ENCODE measurements around the gene BANP. TPM values are rescaled to one million over a fixed set of nuclear protein-coding genes. Genes with fewer than 3 reads are reported as not detected.
"Not testable (repeated sequence)": the region's sequence is repeated elsewhere in the genome, so short reads cannot be mapped to it uniquely, and the experiment has no call there.

BANP gene
- total RNA-seq, 1 donor from 2014 or later, result 40.8 TPM

- intact Hi-C loops (cut with micrococcal nuclease); DNase-seq (ENCODE audit: low spot score); H3K27ac Mint-ChIP-seq; H3K4me3 Mint-ChIP-seq (ENCODE audit: low read depth); H3K27me3 Mint-ChIP-seq (ENCODE audit: low read depth); H3K4me1 Mint-ChIP-seq (ENCODE audit: low read depth); H3K36me3 Mint-ChIP-seq (ENCODE audit: low read depth): not testable (repeated sequence)
- H3K9me3 Mint-ChIP-seq, result peaks cover 18% of the 10 kb centered on the region
These were observed 149.8 kb downstream of the BANP start for GRCh38 chr16:88100801-88101622.

- H3K9me3 Mint-ChIP-seq, result peaks cover 15% of the 10 kb centered on the region
- H3K27me3 Mint-ChIP-seq (ENCODE audit: low read depth); H3K27ac Mint-ChIP-seq; H3K4me3 Mint-ChIP-seq (ENCODE audit: low read depth); DNase-seq (ENCODE audit: low spot score); H3K36me3 Mint-ChIP-seq (ENCODE audit: low read depth); intact Hi-C loops (cut with micrococcal nuclease); H3K4me1 Mint-ChIP-seq (ENCODE audit: low read depth): not testable (repeated sequence)
These were observed 150.4 kb downstream of the BANP start for GRCh38 chr16:88101623-88102105.

- intact Hi-C loops (cut with micrococcal nuclease), result no loop called here
- Mint-ChIP-seq H3K27ac (no peak overlapping the region), H3K4me1 (ENCODE audit: low read depth) (no peaks in the 10 kb centered on the region), H3K27me3 (ENCODE audit: low read depth) (peaks cover 3% of the 10 kb centered on the region), H3K36me3 (ENCODE audit: low read depth) (no peaks in the 10 kb centered on the region), H3K4me3 (ENCODE audit: low read depth) (no peak overlapping the region), H3K9me3 (peaks cover 13% of the 10 kb centered on the region)
- DNase-seq (ENCODE audit: low spot score), result no peak
These were observed 151.4 kb downstream of the BANP start for GRCh38 chr16:88102597-88102996.

- H3K9me3 Mint-ChIP-seq, result peaks cover 8% of the 10 kb centered on the region
- H3K4me1 Mint-ChIP-seq (ENCODE audit: low read depth), result no peaks in the 10 kb centered on the region
- peaks cover 3% of the 10 kb centered on the region for H3K27me3 Mint-ChIP-seq (ENCODE audit: low read depth)
- H3K27ac Mint-ChIP-seq, result no peak overlapping the region
- intact Hi-C loops (cut with micrococcal nuclease), result no loop called here
- no peak for DNase-seq (ENCODE audit: low spot score)
- H3K4me3 Mint-ChIP-seq (ENCODE audit: low read depth), result no peak overlapping the region
- no peaks in the 10 kb centered on the region for H3K36me3 Mint-ChIP-seq (ENCODE audit: low read depth)
These were observed 151.8 kb downstream of the BANP start for GRCh38 chr16:88103011-88103410.

- Mint-ChIP-seq H3K9me3 (peaks cover 3% of the 10 kb centered on the region), H3K27ac (no peak overlapping the region), H3K36me3 (ENCODE audit: low read depth) (no peaks in the 10 kb centered on the region), H3K4me1 (ENCODE audit: low read depth) (no peaks in the 10 kb centered on the region), H3K27me3 (ENCODE audit: low read depth) (peaks cover 3% of the 10 kb centered on the region), H3K4me3 (ENCODE audit: low read depth) (no peak overlapping the region)
- DNase-seq (ENCODE audit: low spot score), result no peak
- intact Hi-C loops (cut with micrococcal nuclease), result no loop called here
These were observed 152.5 kb downstream of the BANP start for GRCh38 chr16:88103581-88104188.

- H3K4me1 Mint-ChIP-seq (ENCODE audit: low read depth); H3K36me3 Mint-ChIP-seq (ENCODE audit: low read depth); H3K27ac Mint-ChIP-seq; intact Hi-C loops (cut with micrococcal nuclease); DNase-seq (ENCODE audit: low spot score); H3K27me3 Mint-ChIP-seq (ENCODE audit: low read depth); H3K4me3 Mint-ChIP-seq (ENCODE audit: low read depth); H3K9me3 Mint-ChIP-seq: not testable (repeated sequence)
These were observed 153.1 kb downstream of the BANP start for GRCh38 chr16:88104363-88104762.

GRCh38 chr16:88105574-88106140, 154.4 kb downstream of the BANP start:
- H3K36me3 Mint-ChIP-seq (ENCODE audit: low read depth); H3K4me1 Mint-ChIP-seq (ENCODE audit: low read depth); DNase-seq (ENCODE audit: low spot score); H3K9me3 Mint-ChIP-seq; intact Hi-C loops (cut with micrococcal nuclease); H3K27ac Mint-ChIP-seq; H3K4me3 Mint-ChIP-seq (ENCODE audit: low read depth); H3K27me3 Mint-ChIP-seq (ENCODE audit: low read depth): not testable (repeated sequence)

- H3K4me3 Mint-ChIP-seq (ENCODE audit: low read depth); DNase-seq (ENCODE audit: low spot score); intact Hi-C loops (cut with micrococcal nuclease): not testable (repeated sequence)
These were observed 155.3 kb downstream of the BANP start for GRCh38 chr16:88106566-88106965.

GRCh38 chr16:88108762-88109161, 157.5 kb downstream of the BANP start:
- no peak for DNase-seq (ENCODE audit: low spot score)
- Mint-ChIP-seq H3K4me1 (ENCODE audit: low read depth) (no peaks in the 10 kb centered on the region), H3K27ac (no peak overlapping the region), H3K4me3 (ENCODE audit: low read depth) (no peak overlapping the region), H3K27me3 (ENCODE audit: low read depth) (no peaks in the 10 kb centered on the region), H3K9me3 (no peaks in the 10 kb centered on the region), H3K36me3 (ENCODE audit: low read depth) (no peaks in the 10 kb centered on the region)
- intact Hi-C loops (cut with micrococcal nuclease), result no loop called here

More at GRCh38 chr16:88106566-88106965, 155.3 kb downstream of the BANP start:
- not testable (repeated sequence) for H3K9me3 Mint-ChIP-seq; H3K4me1 Mint-ChIP-seq (ENCODE audit: low read depth); H3K36me3 Mint-ChIP-seq (ENCODE audit: low read depth); H3K27ac Mint-ChIP-seq; H3K27me3 Mint-ChIP-seq (ENCODE audit: low read depth)

- DNase-seq (ENCODE audit: low spot score); H3K4me3 Mint-ChIP-seq (ENCODE audit: low read depth); H3K27ac Mint-ChIP-seq; intact Hi-C loops (cut with micrococcal nuclease); H3K36me3 Mint-ChIP-seq (ENCODE audit: low read depth); H3K4me1 Mint-ChIP-seq (ENCODE audit: low read depth); H3K9me3 Mint-ChIP-seq; H3K27me3 Mint-ChIP-seq (ENCODE audit: low read depth): not testable (repeated sequence)
These were observed 158.7 kb downstream of the BANP start for GRCh38 chr16:88109726-88110621.

- H3K27ac Mint-ChIP-seq; H3K36me3 Mint-ChIP-seq (ENCODE audit: low read depth); DNase-seq (ENCODE audit: low spot score); H3K27me3 Mint-ChIP-seq (ENCODE audit: low read depth); H3K9me3 Mint-ChIP-seq; H3K4me1 Mint-ChIP-seq (ENCODE audit: low read depth); intact Hi-C loops (cut with micrococcal nuclease); H3K4me3 Mint-ChIP-seq (ENCODE audit: low read depth): not testable (repeated sequence)
These were observed 159.8 kb downstream of the BANP start for GRCh38 chr16:88110875-88111494.

GRCh38 chr16:88111976-88112375, 160.7 kb downstream of the BANP start:
- H3K4me1 Mint-ChIP-seq (ENCODE audit: low read depth); intact Hi-C loops (cut with micrococcal nuclease); H3K27me3 Mint-ChIP-seq (ENCODE audit: low read depth); H3K4me3 Mint-ChIP-seq (ENCODE audit: low read depth); H3K27ac Mint-ChIP-seq; DNase-seq (ENCODE audit: low spot score); H3K36me3 Mint-ChIP-seq (ENCODE audit: low read depth); H3K9me3 Mint-ChIP-seq: not testable (repeated sequence)
